Measurements from ENCODE around the gene PGP.
"Not testable (repeated sequence)": the region's sequence is repeated elsewhere in the genome, so short reads cannot be mapped to it uniquely, and the experiment has no call there.

GRCh38 chr16:2263026-2263425 lies 48.4 kb upstream of the PGP start:
- TF ChIP-seq POLR2A (IDR thresholded peaks at IDR 0.05; ENCODE audit: borderline replicate concordance, extremely low read depth, insufficient read depth, insufficient read length); CEBPB (IDR thresholded peaks at IDR 0.05; ENCODE audit: low read depth); CTCF (IDR thresholded peaks at IDR 0.05 in 2 of 3, conservative IDR thresholded peaks at IDR 0.05 in 1 of 3; ENCODE audit: borderline replicate concordance in 1 of 3, insufficient read depth in 1 of 3, low read depth in 2 of 3, low read length in 2 of 3); SP1 (IDR thresholded peaks at IDR 0.05; ENCODE audit: low read depth); POLR2AphosphoS5 (IDR thresholded peaks at IDR 0.05; ENCODE audit: low read depth, low read length); EZH2 (IDR thresholded peaks at IDR 0.05); RAD21 (IDR thresholded peaks at IDR 0.05; ENCODE audit: low read depth); YY1 (IDR thresholded peaks at IDR 0.05; ENCODE audit: extremely low read depth, insufficient replicate concordance, low read depth, low read length); EZH2phosphoT487 (IDR thresholded peaks at IDR 0.05; ENCODE audit: borderline replicate concordance); TCF7L2 (IDR thresholded peaks at IDR 0.05; ENCODE audit: borderline replicate concordance, extremely low read depth, insufficient read depth, insufficient read length); ZNF274 (IDR thresholded peaks at IDR 0.05; ENCODE audit: low read depth, low read length): not testable (repeated sequence)
- TF ChIP-seq, protein P1, sequence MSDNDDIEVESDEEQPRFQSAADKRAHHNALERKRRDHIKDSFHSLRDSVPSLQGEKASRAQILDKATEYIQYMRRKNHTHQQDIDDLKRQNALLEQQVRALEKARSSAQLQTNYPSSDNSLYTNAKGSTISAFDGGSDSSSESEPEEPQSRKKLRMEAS (IDR thresholded peaks at IDR 0.05), result not testable (repeated sequence)
- TF ChIP-seq, protein P2, sequence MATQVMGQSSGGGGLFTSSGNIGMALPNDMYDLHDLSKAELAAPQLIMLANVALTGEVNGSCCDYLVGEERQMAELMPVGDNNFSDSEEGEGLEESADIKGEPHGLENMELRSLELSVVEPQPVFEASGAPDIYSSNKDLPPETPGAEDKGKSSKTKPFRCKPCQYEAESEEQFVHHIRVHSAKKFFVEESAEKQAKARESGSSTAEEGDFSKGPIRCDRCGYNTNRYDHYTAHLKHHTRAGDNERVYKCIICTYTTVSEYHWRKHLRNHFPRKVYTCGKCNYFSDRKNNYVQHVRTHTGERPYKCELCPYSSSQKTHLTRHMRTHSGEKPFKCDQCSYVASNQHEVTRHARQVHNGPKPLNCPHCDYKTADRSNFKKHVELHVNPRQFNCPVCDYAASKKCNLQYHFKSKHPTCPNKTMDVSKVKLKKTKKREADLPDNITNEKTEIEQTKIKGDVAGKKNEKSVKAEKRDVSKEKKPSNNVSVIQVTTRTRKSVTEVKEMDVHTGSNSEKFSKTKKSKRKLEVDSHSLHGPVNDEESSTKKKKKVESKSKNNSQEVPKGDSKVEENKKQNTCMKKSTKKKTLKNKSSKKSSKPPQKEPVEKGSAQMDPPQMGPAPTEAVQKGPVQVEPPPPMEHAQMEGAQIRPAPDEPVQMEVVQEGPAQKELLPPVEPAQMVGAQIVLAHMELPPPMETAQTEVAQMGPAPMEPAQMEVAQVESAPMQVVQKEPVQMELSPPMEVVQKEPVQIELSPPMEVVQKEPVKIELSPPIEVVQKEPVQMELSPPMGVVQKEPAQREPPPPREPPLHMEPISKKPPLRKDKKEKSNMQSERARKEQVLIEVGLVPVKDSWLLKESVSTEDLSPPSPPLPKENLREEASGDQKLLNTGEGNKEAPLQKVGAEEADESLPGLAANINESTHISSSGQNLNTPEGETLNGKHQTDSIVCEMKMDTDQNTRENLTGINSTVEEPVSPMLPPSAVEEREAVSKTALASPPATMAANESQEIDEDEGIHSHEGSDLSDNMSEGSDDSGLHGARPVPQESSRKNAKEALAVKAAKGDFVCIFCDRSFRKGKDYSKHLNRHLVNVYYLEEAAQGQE (IDR thresholded peaks at IDR 0.05; ENCODE audit: low read depth), result not testable (repeated sequence)
